ENCODE results near the gene WDR36.

WDR36 gene

DNA sequence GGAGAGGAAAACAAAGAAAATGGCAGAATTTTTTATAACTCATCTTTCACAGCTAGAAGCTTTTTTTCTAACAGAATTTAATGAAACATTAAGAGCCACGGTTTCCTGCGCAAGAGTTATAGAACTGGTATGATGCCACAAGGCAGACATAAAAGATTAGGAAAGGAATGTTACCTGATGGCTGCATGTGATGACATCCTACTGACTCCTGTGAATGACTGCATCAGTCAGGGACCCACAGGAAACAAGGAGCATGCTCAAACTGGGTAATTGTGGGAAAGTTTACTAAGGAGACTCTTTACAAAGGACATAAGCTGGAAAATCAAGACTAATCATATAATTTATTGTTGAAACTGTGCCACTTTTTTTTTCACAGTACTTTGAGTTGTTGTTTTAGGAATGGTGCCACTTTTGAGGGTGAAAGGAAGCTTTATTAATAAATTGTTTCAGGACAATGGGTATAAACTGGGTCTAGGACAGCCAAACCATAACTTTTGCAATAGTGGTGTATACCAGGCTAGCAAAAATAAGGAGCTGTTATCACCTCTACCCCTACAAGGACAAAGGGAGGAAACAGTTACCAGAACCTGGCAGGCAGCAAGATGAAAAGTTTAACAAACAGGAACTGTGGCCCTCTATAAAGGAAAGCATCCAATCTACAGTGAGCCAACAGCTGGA, 25.7 kb upstream of the WDR36 start:
- TF ChIP-seq, protein P1, sequence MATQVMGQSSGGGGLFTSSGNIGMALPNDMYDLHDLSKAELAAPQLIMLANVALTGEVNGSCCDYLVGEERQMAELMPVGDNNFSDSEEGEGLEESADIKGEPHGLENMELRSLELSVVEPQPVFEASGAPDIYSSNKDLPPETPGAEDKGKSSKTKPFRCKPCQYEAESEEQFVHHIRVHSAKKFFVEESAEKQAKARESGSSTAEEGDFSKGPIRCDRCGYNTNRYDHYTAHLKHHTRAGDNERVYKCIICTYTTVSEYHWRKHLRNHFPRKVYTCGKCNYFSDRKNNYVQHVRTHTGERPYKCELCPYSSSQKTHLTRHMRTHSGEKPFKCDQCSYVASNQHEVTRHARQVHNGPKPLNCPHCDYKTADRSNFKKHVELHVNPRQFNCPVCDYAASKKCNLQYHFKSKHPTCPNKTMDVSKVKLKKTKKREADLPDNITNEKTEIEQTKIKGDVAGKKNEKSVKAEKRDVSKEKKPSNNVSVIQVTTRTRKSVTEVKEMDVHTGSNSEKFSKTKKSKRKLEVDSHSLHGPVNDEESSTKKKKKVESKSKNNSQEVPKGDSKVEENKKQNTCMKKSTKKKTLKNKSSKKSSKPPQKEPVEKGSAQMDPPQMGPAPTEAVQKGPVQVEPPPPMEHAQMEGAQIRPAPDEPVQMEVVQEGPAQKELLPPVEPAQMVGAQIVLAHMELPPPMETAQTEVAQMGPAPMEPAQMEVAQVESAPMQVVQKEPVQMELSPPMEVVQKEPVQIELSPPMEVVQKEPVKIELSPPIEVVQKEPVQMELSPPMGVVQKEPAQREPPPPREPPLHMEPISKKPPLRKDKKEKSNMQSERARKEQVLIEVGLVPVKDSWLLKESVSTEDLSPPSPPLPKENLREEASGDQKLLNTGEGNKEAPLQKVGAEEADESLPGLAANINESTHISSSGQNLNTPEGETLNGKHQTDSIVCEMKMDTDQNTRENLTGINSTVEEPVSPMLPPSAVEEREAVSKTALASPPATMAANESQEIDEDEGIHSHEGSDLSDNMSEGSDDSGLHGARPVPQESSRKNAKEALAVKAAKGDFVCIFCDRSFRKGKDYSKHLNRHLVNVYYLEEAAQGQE (IDR thresholded peaks at IDR 0.05; ENCODE audit: insufficient replicate concordance, low read depth) = no peak
- TF ChIP-seq POLR2AphosphoS5 (IDR thresholded peaks at IDR 0.05; ENCODE audit: low read depth) (no peak), SPI1 (IDR thresholded peaks at IDR 0.05; ENCODE audit: borderline replicate concordance, low read depth) (no peak), GABPA (IDR thresholded peaks at IDR 0.05; ENCODE audit: low read depth) (no peak)
- TF ChIP-seq, protein P2, sequence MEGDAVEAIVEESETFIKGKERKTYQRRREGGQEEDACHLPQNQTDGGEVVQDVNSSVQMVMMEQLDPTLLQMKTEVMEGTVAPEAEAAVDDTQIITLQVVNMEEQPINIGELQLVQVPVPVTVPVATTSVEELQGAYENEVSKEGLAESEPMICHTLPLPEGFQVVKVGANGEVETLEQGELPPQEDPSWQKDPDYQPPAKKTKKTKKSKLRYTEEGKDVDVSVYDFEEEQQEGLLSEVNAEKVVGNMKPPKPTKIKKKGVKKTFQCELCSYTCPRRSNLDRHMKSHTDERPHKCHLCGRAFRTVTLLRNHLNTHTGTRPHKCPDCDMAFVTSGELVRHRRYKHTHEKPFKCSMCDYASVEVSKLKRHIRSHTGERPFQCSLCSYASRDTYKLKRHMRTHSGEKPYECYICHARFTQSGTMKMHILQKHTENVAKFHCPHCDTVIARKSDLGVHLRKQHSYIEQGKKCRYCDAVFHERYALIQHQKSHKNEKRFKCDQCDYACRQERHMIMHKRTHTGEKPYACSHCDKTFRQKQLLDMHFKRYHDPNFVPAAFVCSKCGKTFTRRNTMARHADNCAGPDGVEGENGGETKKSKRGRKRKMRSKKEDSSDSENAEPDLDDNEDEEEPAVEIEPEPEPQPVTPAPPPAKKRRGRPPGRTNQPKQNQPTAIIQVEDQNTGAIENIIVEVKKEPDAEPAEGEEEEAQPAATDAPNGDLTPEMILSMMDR (IDR thresholded peaks at IDR 0.05; ENCODE audit: insufficient read depth, low read length) = no peak
- no peak overlapping the region for H3K27ac ChIP-seq (replicated peaks)
- no peaks in the 10 kb centered on the region for H3K27me3 ChIP-seq (ENCODE audit: insufficient read depth, poor library complexity, severe bottlenecking)
- H3K4me3 ChIP-seq (replicated peaks; ENCODE audit: insufficient read depth, low read length) = no peak overlapping the region
- DNase-seq (ENCODE audit: low read depth in 1 of 2, low spot score in 1 of 2) = no peak

DNA sequence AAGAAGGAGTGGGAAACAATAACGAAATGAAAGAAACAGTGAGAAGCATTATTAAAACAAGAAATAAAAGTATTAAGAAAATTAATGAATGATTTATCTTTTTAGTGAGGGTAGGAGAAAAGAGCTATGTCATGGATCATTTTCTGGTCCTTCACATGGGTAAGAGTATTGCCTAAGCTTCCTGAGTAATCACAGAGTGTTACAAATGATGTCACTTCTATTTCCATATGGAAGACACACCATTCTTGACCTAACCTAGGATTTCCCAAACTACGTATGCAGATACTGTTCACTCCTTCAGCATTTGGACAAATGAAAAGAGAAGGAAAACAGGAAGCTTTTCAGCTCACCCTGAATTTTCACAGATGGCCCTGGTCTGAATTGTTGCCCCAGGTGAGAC, 23.9 kb upstream of the WDR36 start:
- no peak overlapping the region for H3K4me3 ChIP-seq (replicated peaks; ENCODE audit: insufficient read depth, low read length)
- no peak for DNase-seq (ENCODE audit: low read depth in 1 of 2, low spot score in 1 of 2)
- TF ChIP-seq POLR2AphosphoS5 (IDR thresholded peaks at IDR 0.05; ENCODE audit: low read depth) (no peak), GABPA (IDR thresholded peaks at IDR 0.05; ENCODE audit: low read depth) (no peak), SPI1 (IDR thresholded peaks at IDR 0.05; ENCODE audit: borderline replicate concordance, low read depth) (no peak)
- TF ChIP-seq, protein P2 (IDR thresholded peaks at IDR 0.05; ENCODE audit: insufficient read depth, low read length) = no peak
- TF ChIP-seq, protein P1 (IDR thresholded peaks at IDR 0.05; ENCODE audit: insufficient replicate concordance, low read depth) = no peak
- H3K27me3 ChIP-seq (ENCODE audit: insufficient read depth, poor library complexity, severe bottlenecking) = no peaks in the 10 kb centered on the region
- no peak overlapping the region for H3K27ac ChIP-seq (replicated peaks)

DNA sequence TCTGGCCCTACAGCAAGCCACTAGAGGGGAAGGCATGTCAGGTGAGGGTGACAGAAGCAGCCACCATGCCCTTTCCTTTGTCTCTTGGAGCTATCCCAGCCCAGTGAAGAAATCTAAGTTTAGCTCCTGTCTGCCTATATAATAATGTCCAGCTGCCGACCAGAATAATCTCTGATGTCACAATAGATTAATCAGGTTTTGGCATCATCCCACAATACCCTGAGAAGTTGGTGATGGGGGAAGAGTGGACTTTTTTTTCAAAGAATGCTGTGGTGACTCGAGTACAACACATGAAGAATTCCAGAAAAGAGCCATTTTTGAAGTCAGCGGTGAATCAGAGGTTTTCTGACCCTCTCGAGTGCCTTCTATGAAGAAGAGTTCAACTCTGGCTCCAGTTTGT, 22.3 kb upstream of the WDR36 start:
- Histone ChIP-seq H3K27ac (replicated peaks) (no peak overlapping the region), H3K27me3 (ENCODE audit: insufficient read depth, poor library complexity, severe bottlenecking) (no peaks in the 10 kb centered on the region), H3K4me3 (replicated peaks; ENCODE audit: insufficient read depth, low read length) (no peak overlapping the region)
- TF ChIP-seq, protein P2 (IDR thresholded peaks at IDR 0.05; ENCODE audit: insufficient read depth, low read length) = no peak
- DNase-seq (ENCODE audit: low read depth in 1 of 2, low spot score in 1 of 2) = no peak

Data from HL-60 (cell line).